ENCODE results near the gene BEX3. TPM values are rescaled to one million over a fixed set of nuclear protein-coding genes. Genes with fewer than 3 reads are reported as not detected.

Gene BEX3
- polyA plus RNA-seq (2013, experiment 1 of 2): 551 TPM
- polyA plus RNA-seq (2013, experiment 2 of 2): 526 TPM

GRCh38 chrX:103376118-103376978 is at the start of gene BEX3:
TSS of gene BEX3 (plus strand) at chrX:103376538. CDS start at chrX:103377522, 984 bp downstream.
- Histone ChIP-seq H3K79me1 (ENCODE audit: low read length) (no peaks in the 10 kb centered on the region), H2BK120ac (ENCODE audit: low read depth, low read length) (peak within 1 kb of the TSS; percentile 51), H2AK5ac (ENCODE audit: low read length) (no peak within 1 kb of the TSS), H3K56ac (ENCODE audit: low read length) (peak within 1 kb of the TSS; percentile 91), H3K9ac (ENCODE audit: low read length) (peak within 1 kb of the TSS; percentile 90), H2BK5ac (ENCODE audit: low read length) (peak within 1 kb of the TSS; percentile 50), H3K27ac (ENCODE audit: low read depth, low read length) (peak within 1 kb of the TSS; percentile 95), H2BK15ac (replicated peaks; ENCODE audit: low read depth) (no peak within 1 kb of the TSS), H3K4me2 (ENCODE audit: low read length) (peak within 1 kb of the TSS; percentile 34), H3K4me1 (ENCODE audit: control insufficient read depth, low read depth, low read length) (no peaks in the 10 kb centered on the region), H3K79me2 (ENCODE audit: control insufficient read depth, insufficient read depth, low read length) (peaks cover 2% of the 10 kb centered on the region), H4K5ac (ENCODE audit: low read length) (no peak within 1 kb of the TSS), H3K23ac (ENCODE audit: low read length) (no peak within 1 kb of the TSS), H3K18ac (ENCODE audit: low read length) (peak within 1 kb of the TSS; percentile 98), H3K4ac (ENCODE audit: low read depth, low read length) (peak within 1 kb of the TSS; percentile 99), H3K4me3 (ENCODE audit: low read length) (peak within 1 kb of the TSS; percentile 71), H3K36me3 (ENCODE audit: control insufficient read depth, insufficient read depth, low read length) (peaks cover 2% of the 10 kb centered on the region), H4K8ac (ENCODE audit: low read depth, low read length) (no peak within 1 kb of the TSS), H3K27me3 (ENCODE audit: insufficient read depth, low read length, poor library complexity) (no peaks in the 10 kb centered on the region)
- peak; percentile 91 for DNase-seq
- no CpG with 5 or more reads among the region's 62 CpGs for WGBS (ENCODE audit: extremely low coverage, insufficient coverage, low lambda C conversion rate)

DNA sequence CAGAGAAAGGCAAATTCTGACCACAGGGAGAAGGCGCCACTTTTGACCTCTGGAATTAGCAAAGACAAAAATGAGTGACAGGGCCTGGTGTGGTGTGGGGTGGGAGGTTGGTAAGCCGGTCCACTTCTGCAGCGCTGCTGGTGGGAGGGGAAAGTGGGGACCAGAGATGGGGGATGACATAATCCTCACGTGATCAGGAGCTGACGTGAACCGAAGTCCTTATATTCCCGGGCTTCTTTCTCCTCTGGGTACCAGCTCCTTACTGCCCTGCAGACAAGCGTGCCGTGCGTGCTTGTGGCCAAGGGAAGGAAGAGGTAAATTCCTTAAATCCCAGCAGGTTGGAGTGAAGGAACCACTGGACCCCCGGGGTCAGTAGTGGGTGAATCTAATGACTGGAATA is 46.3 kb upstream of the BEX3 start, which contains the start of gene TCEAL7:
TCEAL7 (plus strand) TSS at position 249 of the 400 bp plus-strand sequence. CDS start 1,165 bp downstream, outside the sequence.
- Histone ChIP-seq H3K4me3 (ENCODE audit: low read length) (no peak within 1 kb of the TSS), H2BK5ac (ENCODE audit: low read length) (no peak within 1 kb of the TSS)
- WGBS (ENCODE audit: extremely low coverage, insufficient coverage, low lambda C conversion rate): no CpG with 5 or more reads among the region's 11 CpGs

GRCh38 chrX:103330681-103331288 is 45.6 kb upstream of the BEX3 start:
- H2BK120ac ChIP-seq (ENCODE audit: low read depth, low read length): no peak overlapping the region
- peak overlapping the region; percentile 75 for H3K18ac ChIP-seq (ENCODE audit: low read length)
- peak overlapping the region; percentile 19 for H2BK15ac ChIP-seq (replicated peaks; ENCODE audit: low read depth)
- no peak overlapping the region for H2AK5ac ChIP-seq (ENCODE audit: low read length)
- no peak overlapping the region for H3K4ac ChIP-seq (ENCODE audit: low read depth, low read length)
- H3K36me3 ChIP-seq (ENCODE audit: control insufficient read depth, insufficient read depth, low read length): no peaks in the 10 kb centered on the region
- no peaks in the 10 kb centered on the region for H3K27me3 ChIP-seq (ENCODE audit: insufficient read depth, low read length, poor library complexity)
- DNase-seq: peak; percentile 65
- peak overlapping the region; percentile 11 for H3K4me2 ChIP-seq (ENCODE audit: low read length)
- no peak overlapping the region for H4K8ac ChIP-seq (ENCODE audit: low read depth, low read length)
- H3K27ac ChIP-seq (ENCODE audit: low read depth, low read length): peak overlapping the region; percentile 51
- no CpG with 5 or more reads among the region's 21 CpGs for WGBS (ENCODE audit: extremely low coverage, insufficient coverage, low lambda C conversion rate)
- no peak overlapping the region for H4K5ac ChIP-seq (ENCODE audit: low read length)
- H3K4me1 ChIP-seq (ENCODE audit: control insufficient read depth, low read depth, low read length): no peaks in the 10 kb centered on the region
- H3K56ac ChIP-seq (ENCODE audit: low read length): peak overlapping the region; percentile 65
- H3K23ac ChIP-seq (ENCODE audit: low read length): no peak overlapping the region
- H3K4me3 ChIP-seq (ENCODE audit: low read length): no peak overlapping the region
- peak overlapping the region; percentile 68 for H3K9ac ChIP-seq (ENCODE audit: low read length)
- no peaks in the 10 kb centered on the region for H3K79me2 ChIP-seq (ENCODE audit: control insufficient read depth, insufficient read depth, low read length)
- H3K79me1 ChIP-seq (ENCODE audit: low read length): no peaks in the 10 kb centered on the region
- H2BK5ac ChIP-seq (ENCODE audit: low read length): no peak overlapping the region

More for the DNA sequence above, 46.3 kb upstream of the BEX3 start, which contains the start of gene TCEAL7:
- H3K27me3 ChIP-seq (ENCODE audit: insufficient read depth, low read length, poor library complexity): no peaks in the 10 kb centered on the region
- H3K23ac ChIP-seq (ENCODE audit: low read length): no peak within 1 kb of the TSS
- H3K4ac ChIP-seq (ENCODE audit: low read depth, low read length): peak within 1 kb of the TSS; percentile 36
- no peak within 1 kb of the TSS for H2BK120ac ChIP-seq (ENCODE audit: low read depth, low read length)
- H3K27ac ChIP-seq (ENCODE audit: low read depth, low read length): peak within 1 kb of the TSS; percentile 51
- no peaks in the 10 kb centered on the region for H3K79me1 ChIP-seq (ENCODE audit: low read length)
- no peaks in the 10 kb centered on the region for H3K4me1 ChIP-seq (ENCODE audit: control insufficient read depth, low read depth, low read length)
- H3K56ac ChIP-seq (ENCODE audit: low read length): peak within 1 kb of the TSS; percentile 65
- peak; percentile 67 for DNase-seq
- peak within 1 kb of the TSS; percentile 75 for H3K18ac ChIP-seq (ENCODE audit: low read length)
- H4K5ac ChIP-seq (ENCODE audit: low read length): no peak within 1 kb of the TSS
- H2AK5ac ChIP-seq (ENCODE audit: low read length): no peak within 1 kb of the TSS
- no peak within 1 kb of the TSS for H4K8ac ChIP-seq (ENCODE audit: low read depth, low read length)
- peak within 1 kb of the TSS; percentile 19 for H2BK15ac ChIP-seq (replicated peaks; ENCODE audit: low read depth)
- H3K9ac ChIP-seq (ENCODE audit: low read length): peak within 1 kb of the TSS; percentile 68
- peak within 1 kb of the TSS; percentile 11 for H3K4me2 ChIP-seq (ENCODE audit: low read length)
- no peaks in the 10 kb centered on the region for H3K36me3 ChIP-seq (ENCODE audit: control insufficient read depth, insufficient read depth, low read length)
- H3K79me2 ChIP-seq (ENCODE audit: control insufficient read depth, insufficient read depth, low read length): no peaks in the 10 kb centered on the region

DNA sequence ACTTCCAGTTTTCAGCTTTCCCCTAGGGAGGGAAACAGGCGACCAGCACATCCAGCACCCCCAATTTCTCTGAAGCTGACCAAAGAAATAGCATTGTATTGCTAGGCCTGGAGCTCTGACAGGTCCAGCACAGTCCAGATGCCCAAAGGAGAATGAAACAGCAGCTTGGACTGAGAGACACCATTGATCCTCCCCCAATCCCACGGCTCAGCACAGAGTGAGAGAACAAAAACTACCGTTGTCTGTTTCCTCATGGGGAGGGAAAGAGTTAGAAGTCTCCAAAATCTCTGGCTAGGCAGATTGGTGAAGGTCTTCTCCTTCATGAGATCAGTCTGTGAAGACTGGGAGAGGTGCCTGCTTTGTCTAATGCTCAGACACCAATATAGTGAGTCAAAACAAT is 37.7 kb upstream of the BEX3 start:
- no peak overlapping the region for H3K27ac ChIP-seq (ENCODE audit: low read depth, low read length)
- H4K5ac ChIP-seq (ENCODE audit: low read length): no peak overlapping the region
- H3K36me3 ChIP-seq (ENCODE audit: control insufficient read depth, insufficient read depth, low read length): no peaks in the 10 kb centered on the region
- H2BK15ac ChIP-seq (replicated peaks; ENCODE audit: low read depth): no peak overlapping the region
- no peak overlapping the region for H2BK120ac ChIP-seq (ENCODE audit: low read depth, low read length)
- H3K79me1 ChIP-seq (ENCODE audit: low read length): no peaks in the 10 kb centered on the region
- H3K18ac ChIP-seq (ENCODE audit: low read length): no peak overlapping the region
- WGBS (ENCODE audit: extremely low coverage, insufficient coverage, low lambda C conversion rate): no CpG with 5 or more reads among the region's 3 CpGs
- H3K4me1 ChIP-seq (ENCODE audit: control insufficient read depth, low read depth, low read length): no peaks in the 10 kb centered on the region
- no peak overlapping the region for H3K4me3 ChIP-seq (ENCODE audit: low read length)
- H3K9ac ChIP-seq (ENCODE audit: low read length): no peak overlapping the region
- H3K79me2 ChIP-seq (ENCODE audit: control insufficient read depth, insufficient read depth, low read length): no peaks in the 10 kb centered on the region
- no peak overlapping the region for H3K23ac ChIP-seq (ENCODE audit: low read length)
- H2BK5ac ChIP-seq (ENCODE audit: low read length): no peak overlapping the region
- no peak overlapping the region for H2AK5ac ChIP-seq (ENCODE audit: low read length)
- no peaks in the 10 kb centered on the region for H3K27me3 ChIP-seq (ENCODE audit: insufficient read depth, low read length, poor library complexity)
- H3K56ac ChIP-seq (ENCODE audit: low read length): no peak overlapping the region
- H3K4ac ChIP-seq (ENCODE audit: low read depth, low read length): no peak overlapping the region
- no peak overlapping the region for H3K4me2 ChIP-seq (ENCODE audit: low read length)
- H4K8ac ChIP-seq (ENCODE audit: low read depth, low read length): no peak overlapping the region
- DNase-seq: no peak

- Histone ChIP-seq H3K23ac (ENCODE audit: low read length) (no peak overlapping the region), H3K79me1 (ENCODE audit: low read length) (no peaks in the 10 kb centered on the region), H4K5ac (ENCODE audit: low read length) (no peak overlapping the region), H3K4me3 (ENCODE audit: low read length) (no peak overlapping the region), H3K36me3 (ENCODE audit: control insufficient read depth, insufficient read depth, low read length) (no peaks in the 10 kb centered on the region), H2BK15ac (replicated peaks; ENCODE audit: low read depth) (no peak overlapping the region), H3K56ac (ENCODE audit: low read length) (peak overlapping the region; percentile 25), H2BK120ac (ENCODE audit: low read depth, low read length) (no peak overlapping the region), H3K4ac (ENCODE audit: low read depth, low read length) (no peak overlapping the region), H3K4me1 (ENCODE audit: control insufficient read depth, low read depth, low read length) (no peaks in the 10 kb centered on the region), H2BK5ac (ENCODE audit: low read length) (no peak overlapping the region), H3K4me2 (ENCODE audit: low read length) (no peak overlapping the region), H3K9ac (ENCODE audit: low read length) (no peak overlapping the region), H3K27me3 (ENCODE audit: insufficient read depth, low read length, poor library complexity) (no peaks in the 10 kb centered on the region), H2AK5ac (ENCODE audit: low read length) (no peak overlapping the region), H4K8ac (ENCODE audit: low read depth, low read length) (no peak overlapping the region), H3K18ac (ENCODE audit: low read length) (no peak overlapping the region), H3K27ac (ENCODE audit: low read depth, low read length) (no peak overlapping the region), H3K79me2 (ENCODE audit: control insufficient read depth, insufficient read depth, low read length) (no peaks in the 10 kb centered on the region)
- DNase-seq: peak; percentile 27
- WGBS (ENCODE audit: extremely low coverage, insufficient coverage, low lambda C conversion rate): no CpG with 5 or more reads among the region's 2 CpGs
Measured at GRCh38 chrX:103343105-103343504, 33.2 kb upstream of the BEX3 start.
